ENCODE data around the gene GABRB1.

- TF ChIP-seq CTCF (IDR thresholded peaks at IDR 0.05; ENCODE audit: poor library complexity) (no peak), EZH2phosphoT487 (IDR thresholded peaks at IDR 0.05; ENCODE audit: low read depth, severe bottlenecking, unreplicated experiment) (no peak)
Observed at GRCh38 chr4:47382846-47383360, 351.5 kb downstream of the GABRB1 start.
